HuH-7 (cell line): Measurements from ENCODE around the gene ATF5.

Source experiments
- DNase-seq: peaks from one replicate; pipeline ENCODE4 v3.0.0; 2011; ENCODE audit warnings: low spot score

The ATF5 gene

GRCh38 chr19:49977076-49977475, 48.1 kb downstream of the ATF5 start:
- DNase-seq = no peak

GRCh38 chr19:49977881-49978280, 48.9 kb downstream of the ATF5 start:
- DNase-seq = no peak

- DNase-seq = no peak
Measured at GRCh38 chr19:49978324-49978723, 49.3 kb downstream of the ATF5 start.

DNA sequence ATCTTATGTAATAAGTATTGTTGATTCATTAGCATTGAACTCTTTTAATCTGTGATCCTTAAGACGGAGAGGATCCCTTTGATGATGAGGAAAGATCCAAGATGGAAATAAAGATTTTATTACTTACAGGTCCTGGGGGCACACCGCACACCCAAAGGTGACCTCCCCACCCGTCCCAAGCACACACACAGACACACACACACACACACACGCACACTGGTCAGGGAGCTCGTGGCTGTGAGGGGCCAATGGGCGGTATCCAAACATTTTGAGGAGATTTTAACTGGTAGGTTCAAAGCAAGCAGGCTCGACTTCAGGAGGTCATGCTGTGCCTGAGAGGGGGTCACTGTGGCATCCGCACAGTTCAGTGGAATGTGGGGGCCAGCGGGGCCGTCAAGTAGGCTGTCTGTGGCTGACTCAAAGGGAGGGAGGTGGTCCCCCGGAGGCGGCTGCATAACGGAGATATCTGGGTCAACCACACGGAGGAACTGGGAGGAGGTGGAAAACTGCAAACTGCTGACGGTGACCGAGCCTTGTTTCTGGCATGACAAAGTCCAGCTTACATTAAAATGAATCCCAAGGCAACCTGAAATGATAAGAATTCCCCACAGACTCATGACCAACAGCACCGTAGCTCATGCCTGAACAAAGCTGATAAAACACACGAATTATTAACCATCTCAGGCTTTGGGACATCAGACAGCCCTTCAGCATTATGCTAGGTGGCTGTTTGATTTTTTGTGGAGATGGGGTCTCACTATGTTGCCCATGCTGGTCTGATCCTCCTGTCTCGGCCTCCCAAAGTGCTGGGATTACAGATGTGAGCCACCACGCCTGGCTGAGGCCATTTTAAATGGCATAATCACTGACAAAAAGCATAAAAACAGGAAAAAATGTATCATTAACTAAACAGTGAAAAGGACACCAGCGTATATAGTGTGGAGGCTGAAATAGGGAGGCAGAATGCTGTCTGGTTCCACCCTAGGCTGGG, 52.9 kb downstream of the ATF5 start:
- DNase-seq = no peak
